NCI-H2196 treated with DMSO at 0.1 percent for 48 hours (cell line): ENCODE results near the gene DSE.

Experiments used
- DNase-seq: peaks from one replicate; lab custom pipeline; 2025; ENCODE audit not compliant: unreplicated experiment; lab: John Stamatoyannopoulos, UW

Gene DSE

DNA sequence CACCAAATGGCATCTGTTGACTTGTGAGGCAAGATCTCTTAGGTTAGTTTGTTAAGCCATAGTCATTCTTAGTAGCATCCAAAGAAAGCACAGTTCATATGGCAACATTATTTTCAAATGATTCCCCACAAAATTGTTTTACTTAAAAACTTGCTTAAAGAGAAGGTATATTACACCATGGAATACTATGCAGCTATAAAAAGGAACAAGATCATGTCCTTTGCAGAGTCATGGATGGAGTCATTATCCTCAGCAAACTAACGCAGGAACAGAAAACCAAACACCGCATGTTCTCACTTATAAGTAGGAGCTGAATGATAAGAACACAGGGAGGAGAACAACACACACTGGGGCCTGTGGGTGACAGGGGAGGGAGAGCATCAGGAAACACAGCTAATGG is 10.9 kb upstream of the DSE start:
- no peak for DNase-seq

GRCh38 chr6:116362276-116362675 is 8.5 kb upstream of the DSE start:
- no peak for DNase-seq

- DNase-seq: no peak
These were observed 7.0 kb upstream of the DSE start for GRCh38 chr6:116363759-116364158.

DNA sequence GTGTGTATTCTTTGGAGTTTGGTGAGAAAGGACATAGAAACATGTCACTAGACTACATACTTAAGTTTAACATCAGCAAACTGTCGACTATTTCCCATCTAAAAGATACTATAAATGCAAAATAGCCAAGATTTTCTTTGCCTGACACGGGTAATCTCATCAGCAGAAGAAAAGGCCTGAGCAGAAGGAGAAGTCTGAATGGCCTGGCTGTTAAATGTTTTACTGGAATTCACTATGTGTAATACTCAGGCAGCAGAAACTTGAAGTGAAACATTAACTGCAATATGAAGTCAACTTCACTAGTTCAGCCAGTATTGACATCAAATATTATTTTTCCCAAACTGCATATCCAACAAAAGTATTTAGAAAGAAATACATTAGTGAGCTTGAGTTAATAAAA is 6.4 kb upstream of the DSE start:
- DNase-seq: no peak

DNA sequence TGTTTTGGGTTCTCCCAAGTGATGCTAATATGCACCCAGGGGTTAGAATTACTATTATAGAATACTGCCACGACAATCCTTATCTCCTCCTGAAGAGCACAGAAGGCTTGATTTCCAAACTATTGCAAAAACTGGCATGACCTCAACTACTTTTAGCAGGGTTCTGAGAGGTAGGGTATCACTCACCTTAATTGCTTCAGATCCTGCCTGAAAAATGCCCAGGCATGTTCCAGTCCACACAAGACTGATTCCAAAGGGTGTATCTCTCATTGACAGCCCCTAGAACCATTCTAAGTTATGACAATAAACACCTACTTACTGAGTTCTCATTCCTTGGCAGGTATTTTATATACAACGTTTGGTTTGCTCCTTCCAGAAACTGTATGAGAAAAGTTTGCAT is 5.0 kb upstream of the DSE start:
- DNase-seq: no peak

- DNase-seq: no peak
These were observed 3.9 kb upstream of the DSE start for GRCh38 chr6:116366740-116367275.

DNA sequence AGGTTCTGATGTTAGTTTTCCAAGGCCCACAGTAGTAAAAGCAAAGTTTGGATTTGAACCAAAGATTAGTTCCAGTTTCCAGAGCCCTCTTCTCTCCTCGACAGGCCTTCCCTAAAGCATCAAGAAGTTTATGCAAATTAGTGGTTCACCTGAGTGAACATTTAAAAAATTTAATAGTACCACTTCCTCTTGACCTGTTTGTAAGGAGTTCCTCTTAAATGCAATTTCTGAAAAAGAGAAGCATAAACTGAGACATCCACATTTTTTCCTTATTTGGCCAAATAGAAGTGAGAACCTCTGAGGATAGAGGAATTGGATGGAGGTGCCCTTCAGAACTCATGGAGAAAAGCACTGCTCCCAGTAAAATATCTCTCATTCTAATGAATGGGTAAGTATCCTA is 1.2 kb upstream of the DSE start:
- DNase-seq: no peak

DNA sequence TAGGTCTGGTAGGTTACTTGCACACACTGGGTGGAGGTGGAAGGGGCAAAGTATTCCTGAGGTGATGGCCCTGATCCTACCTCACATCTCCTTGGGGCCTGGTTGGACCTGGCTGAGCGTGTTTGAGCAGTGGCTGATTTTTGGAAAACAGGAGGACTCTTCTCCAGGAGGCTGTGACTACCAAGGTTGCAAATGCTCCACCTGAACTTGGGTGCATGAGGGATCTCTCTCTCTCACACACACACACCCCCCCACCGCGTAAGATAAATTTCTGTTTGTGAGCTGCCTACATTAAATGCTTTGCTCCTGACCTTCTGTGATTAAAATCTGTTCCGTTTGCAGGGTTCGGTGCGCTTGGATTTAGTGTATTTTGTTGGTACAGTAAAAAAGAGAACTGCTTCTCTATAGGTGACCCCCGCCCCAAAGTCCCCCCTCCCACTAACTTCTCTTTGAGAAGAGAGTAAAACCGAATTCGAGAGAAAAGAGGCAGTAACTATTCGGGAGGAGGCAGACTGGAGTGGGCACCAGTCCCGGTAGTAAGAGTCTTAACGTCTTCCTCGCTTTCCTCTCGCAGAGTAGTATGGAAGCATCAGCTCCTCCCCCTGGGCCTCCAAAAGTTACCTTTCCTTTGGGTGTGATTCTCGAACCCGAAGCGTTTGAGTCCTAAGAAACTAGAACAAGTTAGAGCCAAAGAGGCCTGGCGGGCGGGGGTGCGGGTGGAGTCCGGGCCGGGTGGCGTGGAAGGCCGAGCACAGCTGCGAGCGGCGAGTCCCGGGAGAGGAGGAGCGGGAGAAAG is 585 bp upstream of the DSE start:
- no peak for DNase-seq

GRCh38 chr6:116371120-116371917 is 572 bp downstream of the DSE start:
- no peak for DNase-seq

DNA sequence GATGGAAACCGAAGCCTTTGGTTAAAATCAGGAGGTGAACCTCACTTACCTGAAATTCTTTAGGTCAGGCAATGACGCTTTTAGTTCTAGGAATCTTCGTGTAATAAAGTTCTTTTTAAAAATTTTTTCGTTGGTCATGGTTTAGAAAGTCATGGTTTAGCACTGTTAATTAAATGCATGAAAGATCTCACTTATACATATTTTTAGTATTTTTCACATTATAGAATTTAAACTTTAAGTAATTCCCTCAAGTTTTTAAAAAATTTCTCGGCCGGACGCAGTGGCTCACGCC is 1.1 kb downstream of the DSE start:
- no peak for DNase-seq

DNA sequence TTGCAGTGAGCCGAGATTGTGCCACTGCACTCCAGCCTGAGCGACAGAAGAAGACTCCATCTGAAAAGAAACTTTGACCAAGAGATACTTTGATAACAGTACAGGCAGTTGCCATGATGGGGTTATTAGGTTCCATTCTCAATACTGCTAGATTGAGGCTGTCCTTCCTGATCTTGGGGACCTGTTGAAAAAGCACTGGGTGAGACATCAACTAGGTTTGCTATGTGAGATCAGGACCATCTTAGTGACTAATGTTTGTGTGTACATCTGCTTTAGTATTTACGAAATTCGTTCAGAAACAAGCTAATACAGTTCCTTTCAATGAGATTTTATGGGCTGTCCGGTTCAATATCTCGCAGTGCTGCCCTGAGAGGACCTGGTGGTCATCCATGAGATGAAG is 2.6 kb downstream of the DSE start:
- DNase-seq: no peak

GRCh38 chr6:116373940-116374339 is 3.2 kb downstream of the DSE start:
- DNase-seq: no peak

DNA sequence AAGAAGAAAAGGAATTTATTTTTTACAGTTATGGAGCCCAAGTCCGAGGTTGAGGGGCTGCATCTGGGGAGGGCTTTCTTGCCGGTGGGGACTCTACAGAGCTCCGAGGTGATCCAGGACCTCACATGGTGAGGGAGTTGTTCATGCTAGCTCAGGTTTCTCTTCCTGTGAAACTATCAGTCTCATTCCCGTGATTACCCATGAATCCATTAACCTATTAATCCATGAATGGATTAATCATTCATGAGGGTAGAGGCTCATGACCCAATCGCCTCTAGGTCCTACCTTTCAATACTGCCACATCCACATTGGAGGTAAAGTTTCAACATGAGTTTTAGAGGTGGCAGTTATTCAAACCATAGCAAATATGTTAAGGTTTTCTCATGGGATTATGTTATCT is 3.8 kb downstream of the DSE start:
- no peak for DNase-seq

DNA sequence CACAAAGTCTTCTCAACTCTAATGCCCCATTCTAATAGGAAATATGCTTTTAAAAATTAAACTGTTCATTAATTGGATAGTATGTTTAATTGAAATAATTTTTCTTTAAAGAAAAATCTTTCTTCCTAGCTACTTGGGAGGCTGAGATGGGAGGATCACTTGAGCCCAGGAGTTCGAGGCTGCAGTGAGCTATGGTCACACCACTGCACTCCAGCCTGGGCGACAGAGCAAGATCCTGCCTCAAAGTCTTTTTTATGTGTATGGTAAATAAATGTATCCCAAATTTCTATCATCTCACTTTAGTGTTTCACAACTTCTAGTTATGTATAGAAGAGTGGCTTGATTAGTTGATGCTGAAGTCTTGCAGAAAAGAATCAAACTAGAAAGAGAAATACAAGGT is 4.5 kb downstream of the DSE start:
- DNase-seq: no peak

- no peak for DNase-seq
These were observed 5.4 kb downstream of the DSE start for GRCh38 chr6:116376149-116376548.

- no peak for DNase-seq
These were observed 9.0 kb downstream of the DSE start for GRCh38 chr6:116379764-116380163.

GRCh38 chr6:116380346-116380745 is 9.6 kb downstream of the DSE start:
- no peak for DNase-seq

DNA sequence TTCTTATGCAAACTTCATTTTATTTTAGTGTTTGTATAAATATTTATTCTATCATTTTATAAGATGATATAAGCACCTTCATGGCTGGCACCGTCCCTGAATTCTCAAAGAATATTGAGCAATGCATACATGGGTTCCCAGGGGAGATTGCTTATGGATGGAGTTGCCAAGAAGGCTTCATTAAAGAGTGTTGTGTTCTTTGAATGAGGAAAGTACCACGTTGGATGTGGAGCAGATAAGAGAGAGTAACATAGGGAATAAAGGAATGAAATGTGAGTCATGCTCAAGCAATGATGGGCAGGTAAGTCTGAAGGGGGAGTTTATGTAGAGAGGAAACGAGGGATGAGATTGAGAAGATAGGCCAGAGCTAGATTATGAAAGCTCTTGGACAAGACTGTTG is 10.3 kb downstream of the DSE start:
- no peak for DNase-seq

- DNase-seq: no peak
These were observed 11.8 kb downstream of the DSE start for GRCh38 chr6:116382587-116382986.

DNA sequence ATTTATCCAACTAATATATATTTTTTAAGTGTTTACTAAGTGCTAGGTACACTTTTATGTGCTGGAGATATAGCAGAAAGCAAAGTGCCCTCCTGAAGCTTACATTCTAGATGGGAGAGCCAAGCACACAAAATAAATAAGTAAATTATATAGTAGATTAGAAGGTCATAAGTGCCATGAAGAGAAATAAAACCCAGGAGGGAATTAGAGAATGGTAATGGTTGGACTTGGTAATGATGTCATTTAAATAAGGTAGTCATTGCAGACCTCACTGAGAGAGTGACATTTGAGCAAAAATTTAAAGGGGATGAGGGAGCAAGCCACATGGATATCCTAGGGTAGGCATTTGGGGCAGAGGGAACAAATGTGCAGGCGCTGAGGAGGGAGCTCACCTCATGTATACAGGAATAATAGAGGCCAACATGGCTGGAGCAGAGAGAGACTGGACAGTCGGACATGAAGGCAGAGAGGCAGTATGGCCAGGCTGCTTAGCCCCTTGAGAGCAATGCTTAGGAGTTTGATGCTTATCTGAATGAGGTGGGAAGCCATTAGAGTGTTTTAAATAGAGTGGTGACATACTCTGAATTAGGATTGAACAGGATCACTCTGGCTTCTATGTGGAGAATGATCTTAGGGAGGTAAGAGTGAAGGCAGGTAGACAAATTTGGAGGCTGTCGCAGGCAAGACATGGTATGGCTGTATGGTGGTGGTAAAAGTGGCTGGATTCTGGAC is 14.1 kb downstream of the DSE start:
- DNase-seq: no peak

- no peak for DNase-seq
These were observed 14.7 kb downstream of the DSE start for GRCh38 chr6:116385459-116385802.

DNA sequence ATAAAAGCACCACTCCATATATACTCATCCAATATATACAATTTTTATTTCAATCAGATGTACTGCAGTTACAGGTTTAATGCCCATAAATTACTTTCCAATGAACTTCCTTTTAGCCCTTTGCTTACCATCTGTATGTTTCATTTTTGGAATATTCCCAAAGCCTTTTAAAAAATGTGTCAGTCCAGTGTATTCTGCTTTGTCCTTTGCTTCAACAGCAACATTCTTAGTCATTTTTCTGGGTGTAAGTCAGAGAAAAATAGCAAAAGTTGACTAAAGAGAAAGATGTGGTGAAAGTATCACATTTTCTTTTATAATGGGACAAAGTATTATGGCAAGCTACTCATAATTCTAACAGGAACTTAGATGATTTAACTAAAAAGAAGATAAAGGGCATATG is 15.2 kb downstream of the DSE start:
- no peak for DNase-seq
